Body of pancreas (tissue), 4 donors: ENCODE measurements around the gene SFRP4. TPM values are rescaled to one million over a fixed set of nuclear protein-coding genes. Genes with fewer than 3 reads are reported as not detected.
"Not testable (repeated sequence)": the region's sequence is repeated elsewhere in the genome, so short reads cannot be mapped to it uniquely, and the experiment has no call there.

Experiments
- ATAC-seq: fragments of 150-250 bp; one replicate; pipeline ENCODE4 v1.9.1; 2016
- DNase-seq, 4 donors: peaks; one replicate each; pipeline ENCODE4 v3.0.0-alpha.2; 2019
- H3K27ac ChIP-seq, 4 donors: fragments of 200-600 bp; sonication (generic); 1 replicate in 3 of 4; 2 replicates in 1 of 4; pipeline versions ENCODE4 v1.5.1 to v1.6.1; 2016 to 2019; ENCODE audit warnings: mild to moderate bottlenecking in 1 of 4, mixed read lengths in 1 of 4, moderate library complexity in 1 of 4
- H3K27me3 ChIP-seq, 2 donors: fragments of 200-600 bp; sonication (generic); one replicate each; pipeline ENCODE4 v1.6.0; 2016; ENCODE audit warnings: mild to moderate bottlenecking in 1 of 2
- H3K36me3 ChIP-seq, 2 donors: fragments of 200-600 bp; sonication (generic); replicated peaks in 1 of 2; 2 replicates each; pipeline ENCODE4 v1.5.1; 2016; ENCODE audit warnings: low read depth in 2 of 2; ENCODE audit not compliant: insufficient read depth in 1 of 2
- H3K4me1 ChIP-seq: fragments of 200-600 bp; sonication (generic); one replicate; pipeline ENCODE4 v1.6.0; 2016
- H3K4me3 ChIP-seq, 2 donors: fragments of 200-600 bp; sonication (generic); 1 replicate in 1 of 2; 2 replicates in 1 of 2; pipeline ENCODE4 v1.5.1; 2016 to 2019
- H3K9me3 ChIP-seq, 3 donors: fragments of 200-600 bp; sonication (generic); 1 replicate in 2 of 3; 2 replicates in 1 of 3; pipeline ENCODE4 v1.5.1; 2016
- CTCF ChIP-seq, 7 experiments: fragments of 450-650 bp in 4 of 7; fragments of 200-600 bp in 3 of 7; sonication (generic) in 3 of 7; IDR thresholded peaks; one replicate each; pipeline ENCODE4 v1.5.1; 2016 to 2019; ENCODE audit warnings: antibody characterized with exemption in 7 of 7
- POLR2A ChIP-seq, 3 donors: fragments of 450-650 bp; IDR thresholded peaks; one replicate each; pipeline ENCODE4 v1.6.1; 2016; ENCODE audit warnings: antibody characterized with exemption in 3 of 3, mild to moderate bottlenecking in 2 of 3
- whole genome bisulfite sequencing, 2 donors: methylation state at CpG; one replicate each; pipeline ENCODE4 v1.1.5; 2017; 5-methylcytosine and 5-hydroxymethylcytosine counted together
- intact Hi-C: fragments of 100-400 bp; cut with DNase I; formaldehyde crosslinking; loops from one replicate; pipeline ENCODE4 v1.15.1; 2023
- total RNA-seq, 2 donors: library from RNA; depleted of rRNA; stranded (reverse); fragments of >200 nt; gene quantifications; one replicate each; pipeline ENCODE4 v1.1.0, GENCODE V29; 2016

Gene SFRP4
- total RNA-seq, 2 donors from 2014 or later: 5.3 to 9.1 TPM

DNA sequence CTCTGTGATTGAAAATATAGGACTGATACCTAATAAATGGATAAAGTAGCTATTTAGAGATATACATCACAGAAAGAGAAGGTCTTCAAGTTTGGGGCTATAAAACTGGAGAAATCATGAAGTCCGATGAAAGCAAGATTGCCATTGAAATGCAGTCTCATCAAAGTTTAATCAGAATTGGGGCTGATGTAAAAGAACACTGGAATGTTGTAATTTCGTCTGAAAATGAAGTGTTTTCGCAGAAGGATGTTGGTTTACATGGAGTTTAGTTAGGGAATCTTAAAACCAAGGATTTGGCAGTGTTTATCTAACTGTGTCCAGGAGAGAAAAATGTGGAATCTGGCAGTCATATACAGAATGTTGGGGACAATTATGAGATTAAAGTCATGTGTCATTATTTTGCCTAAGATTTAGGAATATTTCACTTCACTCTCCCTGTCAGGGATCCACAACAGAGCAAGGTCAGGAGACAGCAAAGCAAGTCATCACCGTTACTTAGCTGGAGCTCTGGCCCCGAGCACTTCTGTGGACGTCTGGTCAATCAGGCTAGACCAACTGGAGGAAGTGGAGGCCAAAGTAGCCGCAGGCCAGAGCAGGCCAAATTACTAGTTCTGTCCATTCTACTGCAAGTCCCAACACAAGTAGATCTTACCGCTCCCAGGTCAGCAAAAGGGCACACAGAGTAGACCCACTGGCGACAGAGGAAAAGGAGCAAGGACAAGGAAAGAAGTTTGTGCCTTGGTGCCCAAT is 40.8 kb upstream of the SFRP4 start:
- intact Hi-C loops: no loop called here
- H3K9me3 ChIP-seq: no peaks in the 10 kb centered on the region
- H3K36me3 ChIP-seq: no peaks in the 10 kb centered on the region
- DNase-seq: no peak
- TF ChIP-seq CTCF (IDR thresholded peaks at IDR 0.05): no peak
- no peak for TF ChIP-seq POLR2A (IDR thresholded peaks at IDR 0.05)
- H3K4me1 ChIP-seq: no peaks in the 10 kb centered on the region
- no peak for ATAC-seq
- no peaks in the 10 kb centered on the region for H3K27me3 ChIP-seq
- H3K4me3 ChIP-seq: no peak overlapping the region
- WGBS, 2 donors: 91 to 94% methylated on average over 9 of the region's 9 CpGs
- H3K27ac ChIP-seq: no peak overlapping the region

GRCh38 chr7:37956791-37957190 is 40.2 kb upstream of the SFRP4 start:
- ATAC-seq (no peak), DNase-seq (no peak)
- TF ChIP-seq CTCF (IDR thresholded peaks at IDR 0.05) (no peak), POLR2A (IDR thresholded peaks at IDR 0.05) (no peak)
- H3K4me3 ChIP-seq: no peak overlapping the region
- H3K27me3 ChIP-seq: no peaks in the 10 kb centered on the region
- no peak overlapping the region for H3K27ac ChIP-seq
- no peaks in the 10 kb centered on the region for H3K4me1 ChIP-seq
- no peaks in the 10 kb centered on the region for H3K36me3 ChIP-seq
- H3K9me3 ChIP-seq: no peaks in the 10 kb centered on the region
- intact Hi-C loops: no loop called here

- DNase-seq, intact Hi-C loops, ATAC-seq, H3K36me3 ChIP-seq, H3K9me3 ChIP-seq, H3K27me3 ChIP-seq, H3K27ac ChIP-seq, H3K4me1 ChIP-seq, H3K4me3 ChIP-seq: not testable (repeated sequence)
- 100% methylated on average over 1 of the region's 1 CpG for WGBS, 2 donors
Measured at GRCh38 chr7:37954217-37954616, 37.6 kb upstream of the SFRP4 start.

- 78 to 96% methylated on average over 2 of the region's 2 CpGs for WGBS, 2 donors
- Histone ChIP-seq H3K4me1 (no peaks in the 10 kb centered on the region), H3K27ac (no peak overlapping the region), H3K4me3 (no peak overlapping the region), H3K9me3 (no peaks in the 10 kb centered on the region), H3K36me3 (peaks cover 0 to 2% of the 10 kb centered on the region in 2 donors), H3K27me3 (no peaks in the 10 kb centered on the region)
- DNase-seq (no peak), ATAC-seq (no peak)
- intact Hi-C loops: no loop called here
- no peak for TF ChIP-seq POLR2A (IDR thresholded peaks at IDR 0.05)
- no peak for TF ChIP-seq CTCF (IDR thresholded peaks at IDR 0.05)
Measured at GRCh38 chr7:37952240-37952639, 35.6 kb upstream of the SFRP4 start.

DNA sequence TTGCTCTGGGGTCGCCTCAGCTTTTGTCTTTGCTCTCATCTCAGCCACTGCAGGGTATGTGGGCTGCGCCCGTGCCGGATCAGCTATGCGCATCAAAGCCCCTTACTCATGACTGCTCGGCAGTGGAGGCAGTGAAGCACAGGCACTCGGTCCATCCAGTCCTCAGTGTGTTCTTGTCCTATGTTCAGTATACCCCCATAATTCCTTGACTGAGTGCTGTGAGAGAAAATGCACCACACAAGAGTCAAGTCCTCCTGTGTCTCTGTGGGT is 31.3 kb upstream of the SFRP4 start:
- Histone ChIP-seq H3K9me3 (no peaks in the 10 kb centered on the region), H3K36me3 (peaks cover 0 to 2% of the 10 kb centered on the region in 2 donors), H3K4me1 (peaks cover 20% of the 10 kb centered on the region), H3K27me3 (no peaks in the 10 kb centered on the region), H3K4me3 (no peak overlapping the region), H3K27ac (no peak overlapping the region)
- DNase-seq (no peak), ATAC-seq (no peak)
- intact Hi-C loops: no loop called here
- no peak for TF ChIP-seq CTCF (IDR thresholded peaks at IDR 0.05)
- TF ChIP-seq POLR2A (IDR thresholded peaks at IDR 0.05): no peak
- WGBS, 2 donors: 94 to 97% methylated on average over 7 of the region's 7 CpGs
